GM23248 (cell line): ENCODE results near the gene AP1B1. TPM values are rescaled to one million over a fixed set of nuclear protein-coding genes. Genes with fewer than 3 reads are reported as not detected.

Experiments used
- DNase-seq: peaks from one replicate; pipeline ENCODE4 v3.0.0-alpha.2; 2015
- H2AFZ ChIP-seq: fragments of 200-600 bp; sonication (generic); 2 replicates; pipeline ENCODE4 v1.6.1; 2016; ENCODE audit warnings: antibody characterized with exemption
- H3F3A ChIP-seq: fragments of 200-600 bp; sonication (generic); 2 replicates; pipeline ENCODE4 v1.6.1; 2016; ENCODE audit warnings: mild to moderate bottlenecking, antibody characterized with exemption, mixed run types; ENCODE audit not compliant: insufficient read depth
- H3K27ac ChIP-seq: fragments of 200-600 bp; sonication (generic); 2 replicates; pipeline ENCODE4 v1.5.1; 2016; ENCODE audit warnings: mild to moderate bottlenecking
- H3K27me3 ChIP-seq: fragments of 200-600 bp; sonication (generic); replicated peaks from 2 replicates; pipeline ENCODE4 v1.6.1; 2016; ENCODE audit warnings: mild to moderate bottlenecking; ENCODE audit not compliant: insufficient read depth
- H3K36me3 ChIP-seq: fragments of 200-600 bp; sonication (generic); 2 replicates; pipeline ENCODE4 v1.6.1; 2016; ENCODE audit warnings: low read depth, mild to moderate bottlenecking
- H3K4me1 ChIP-seq: fragments of 200-600 bp; sonication (generic); 2 replicates; pipeline ENCODE4 v1.6.1; 2016; ENCODE audit warnings: mild to moderate bottlenecking; ENCODE audit not compliant: insufficient read depth
- H3K4me2 ChIP-seq: fragments of 200-600 bp; sonication (generic); one replicate; pipeline ENCODE4 v1.6.1; 2016; ENCODE audit warnings: mild to moderate bottlenecking; ENCODE audit not compliant: unreplicated experiment
- H3K4me3 ChIP-seq: fragments of 200-600 bp; sonication (generic); 2 replicates; pipeline ENCODE4 v1.5.1; 2016; ENCODE audit warnings: mild to moderate bottlenecking
- H3K79me2 ChIP-seq: fragments of 200-600 bp; sonication (generic); 2 replicates; pipeline ENCODE4 v1.6.1; 2016; ENCODE audit warnings: mild to moderate bottlenecking; ENCODE audit not compliant: insufficient read depth
- H3K9ac ChIP-seq: fragments of 200-600 bp; sonication (generic); 2 replicates; pipeline ENCODE4 v1.6.1; 2016; ENCODE audit warnings: mild to moderate bottlenecking
- H3K9me2 ChIP-seq: fragments of 200-600 bp; sonication (generic); 2 replicates; pipeline ENCODE4 v1.6.1; 2016; ENCODE audit warnings: mixed run types, mild to moderate bottlenecking, moderate library complexity; ENCODE audit not compliant: insufficient read depth
- H3K9me3 ChIP-seq: fragments of 200-600 bp; sonication (generic); one replicate; pipeline ENCODE4 v1.6.1; 2017; ENCODE audit warnings: low read depth
- H4K20me1 ChIP-seq: fragments of 200-600 bp; sonication (generic); 2 replicates; pipeline ENCODE4 v1.6.0; 2016; ENCODE audit not compliant: insufficient read depth
- EZH2 ChIP-seq: fragments of 200-600 bp; sonication (generic); IDR thresholded peaks from 2 replicates; pipeline ENCODE4 v1.6.1; 2018; ENCODE audit warnings: antibody characterized with exemption, mild to moderate bottlenecking; ENCODE audit not compliant: insufficient read depth, poor library complexity, severe bottlenecking
- EZH2phosphoT487 ChIP-seq: fragments of 200-600 bp; sonication (generic); IDR thresholded peaks from 2 replicates; pipeline ENCODE4 v1.6.1; 2018; ENCODE audit warnings: antibody characterized with exemption, moderate library complexity, mild to moderate bottlenecking, low read depth; ENCODE audit not compliant: insufficient read depth
- WGBS, 2 experiments: methylation state at CpG; one replicate each; pipeline ENCODE4 v1.1.6; 2015 to 2017; ENCODE audit warnings: low lambda C conversion rate in 2 of 2, low coverage in 1 of 2; ENCODE audit errors: missing lambda C conversion rate in 2 of 2; 5-methylcytosine and 5-hydroxymethylcytosine counted together
- in situ Hi-C: fragments of 300-500 bp; cut with MboI; formaldehyde crosslinking; loops from 2 replicates; pipeline ENCODE4 v1.15.0; 2020
- polyA plus RNA-seq: library from polyadenylated mRNA; unstranded; fragments of >200 nt; fragmentation: Nextera tagmentation; extraction: Ambion mirVana; gene quantifications from 2 replicates; pipeline ENCODE4 v1.2.1, GENCODE V29; 2016
- total RNA-seq: library from RNA; depleted of rRNA; stranded (reverse); fragments of >200 nt; shearing (Covaris generic); gene quantifications from 2 replicates; pipeline ENCODE4 v1.2.3, GENCODE V29; 2014

The AP1B1 gene
- total and polyA plus RNA-seq, 2 experiments from 2014 or later, result 41.7 to 49.8 TPM

DNA sequence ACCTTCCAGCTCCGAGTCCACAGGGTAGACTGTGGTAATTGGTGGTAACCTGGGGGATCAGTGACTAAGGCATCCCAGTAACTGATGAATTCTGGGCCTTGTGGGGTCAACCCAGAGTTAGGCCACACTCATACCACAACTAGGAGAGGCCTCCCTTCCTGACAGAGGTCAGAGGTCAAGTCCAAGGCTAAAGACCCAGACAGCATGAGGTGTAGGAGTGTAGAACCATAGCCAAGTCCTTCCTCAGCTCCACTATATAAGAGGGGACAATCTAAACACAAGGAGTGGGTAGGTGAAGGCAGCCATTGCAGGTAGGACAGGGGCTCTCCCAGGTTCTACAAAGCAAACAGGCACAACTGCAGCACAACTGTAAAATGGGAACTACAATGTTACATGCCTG is 4.6 kb downstream of the AP1B1 start:
- no peaks in the 10 kb centered on the region for H4K20me1 ChIP-seq
- no peaks in the 10 kb centered on the region for H3K27me3 ChIP-seq
- no peak for TF ChIP-seq EZH2
- no peak for TF ChIP-seq EZH2phosphoT487
- H2AFZ ChIP-seq, result no peak overlapping the region
- 94 to 100% methylated on average over 1 of the region's 1 CpG for WGBS, 2 experiments
- no peaks in the 10 kb centered on the region for H3K9me3 ChIP-seq
- no peaks in the 10 kb centered on the region for H3K9me2 ChIP-seq
- H3K4me3 ChIP-seq, result no peak overlapping the region
- H3K4me1 ChIP-seq, result peaks cover 4% of the 10 kb centered on the region; the same call in 1 of the 2 replicates
- H3K79me2 ChIP-seq, result peaks cover 89% of the 10 kb centered on the region
- no peak overlapping the region for H3K9ac ChIP-seq
- no peak overlapping the region for H3K27ac ChIP-seq
- in situ Hi-C loops, result loop anchor here (25.0 kb wide), 1 partner anchor 704 kb away; the partner anchor contains the start of gene HORMAD2
- no peak for DNase-seq
- no peaks in the 10 kb centered on the region for H3F3A ChIP-seq
- H3K4me2 ChIP-seq, result no peak overlapping the region
- no peaks in the 10 kb centered on the region for H3K36me3 ChIP-seq

DNA sequence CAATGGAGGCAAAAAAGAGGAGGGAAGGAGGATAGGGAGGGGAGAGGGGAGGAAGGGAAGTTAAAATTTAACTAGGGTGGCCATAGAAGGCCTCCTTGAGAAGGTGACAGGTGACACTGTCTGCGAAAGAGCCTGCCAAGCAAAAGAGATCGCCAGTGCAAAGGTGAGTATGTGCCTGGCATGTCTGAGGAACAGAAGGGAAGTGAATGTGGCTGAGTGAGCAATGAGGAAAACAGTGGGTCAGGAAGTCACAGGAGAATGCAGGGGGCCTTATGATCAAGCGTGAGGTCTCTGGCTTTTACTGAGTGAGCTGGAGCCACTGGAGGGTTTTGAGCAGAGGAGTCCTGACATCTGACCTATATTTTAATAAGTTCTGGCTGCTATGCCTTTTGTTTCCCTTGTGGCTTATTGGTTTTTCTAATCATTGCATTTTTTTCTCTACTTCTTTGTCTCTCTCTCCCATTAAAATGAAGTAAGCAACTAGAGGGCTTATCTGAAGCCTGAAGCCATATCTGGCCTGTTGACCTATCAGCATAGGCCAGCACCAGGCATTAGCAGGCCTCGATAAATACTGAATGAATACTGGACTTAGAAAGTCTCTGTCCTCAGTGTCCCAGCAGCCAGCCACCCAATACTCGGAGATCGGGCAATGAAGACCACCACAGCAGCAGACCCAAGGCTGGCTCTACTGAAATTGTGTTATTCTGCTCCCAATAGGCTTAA is 5.6 kb downstream of the AP1B1 start:
- H4K20me1 ChIP-seq, result no peaks in the 10 kb centered on the region
- in situ Hi-C loops, result loop anchor here (25.0 kb wide), 1 partner anchor 705 kb away; the partner anchor contains the start of gene HORMAD2

DNA sequence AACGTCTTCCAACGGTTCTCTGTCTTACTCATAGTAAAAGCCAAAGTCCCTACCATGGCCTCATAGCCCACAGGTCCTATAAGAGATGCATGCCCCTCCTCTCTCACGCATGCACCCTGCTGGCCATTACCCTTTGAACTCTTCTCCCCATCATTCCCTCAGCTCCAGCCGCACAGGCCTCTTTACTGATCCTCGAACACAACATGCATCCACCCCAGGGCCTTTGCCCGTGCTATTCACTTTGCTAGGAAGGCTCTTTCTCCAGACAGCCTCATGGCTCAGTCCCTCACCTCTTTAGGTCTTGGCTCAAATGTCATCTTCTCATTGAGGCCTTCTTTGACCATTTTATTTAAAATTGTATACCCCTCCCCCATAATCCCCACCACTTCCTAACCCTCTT is 7.5 kb downstream of the AP1B1 start:
- TF ChIP-seq EZH2phosphoT487 (no peak), EZH2 (no peak)
- Histone ChIP-seq H3K27ac (no peak overlapping the region), H3K9me2 (no peaks in the 10 kb centered on the region), H4K20me1 (no peaks in the 10 kb centered on the region), H3K4me1 (no peaks in the 10 kb centered on the region), H3K36me3 (no peaks in the 10 kb centered on the region), H3K9ac (no peak overlapping the region), H3K27me3 (no peaks in the 10 kb centered on the region), H3F3A (no peaks in the 10 kb centered on the region), H3K9me3 (no peaks in the 10 kb centered on the region), H3K79me2 (peaks cover 65% of the 10 kb centered on the region), H2AFZ (no peak overlapping the region), H3K4me2 (no peak overlapping the region), H3K4me3 (no peak overlapping the region)
- no peak for DNase-seq
- in situ Hi-C loops, result loop anchor here (25.0 kb wide), 1 partner anchor 706 kb away; the partner anchor contains the start of gene HORMAD2
- WGBS, 2 experiments, result 93 to 95% methylated on average over 6 of the region's 6 CpGs

More for the DNA sequence above, 5.6 kb downstream of the AP1B1 start:
- no peaks in the 10 kb centered on the region for H3K27me3 ChIP-seq
- no peaks in the 10 kb centered on the region for H3K9me3 ChIP-seq
- H3K27ac ChIP-seq, result no peak overlapping the region
- no peak for TF ChIP-seq EZH2
- no peak for TF ChIP-seq EZH2phosphoT487
- 94 to 95% methylated on average over 6 of the region's 6 CpGs for WGBS, 2 experiments
- DNase-seq, result no peak
- no peaks in the 10 kb centered on the region for H3F3A ChIP-seq
- no peaks in the 10 kb centered on the region for H3K36me3 ChIP-seq
- peaks cover 84% of the 10 kb centered on the region for H3K79me2 ChIP-seq
- H3K4me3 ChIP-seq, result no peak overlapping the region
- H3K4me2 ChIP-seq, result no peak overlapping the region
- H3K9me2 ChIP-seq, result no peaks in the 10 kb centered on the region
- H2AFZ ChIP-seq, result no peak overlapping the region
- peaks cover 4% of the 10 kb centered on the region; the same call in 1 of the 2 replicates for H3K4me1 ChIP-seq
- no peak overlapping the region for H3K9ac ChIP-seq

DNA sequence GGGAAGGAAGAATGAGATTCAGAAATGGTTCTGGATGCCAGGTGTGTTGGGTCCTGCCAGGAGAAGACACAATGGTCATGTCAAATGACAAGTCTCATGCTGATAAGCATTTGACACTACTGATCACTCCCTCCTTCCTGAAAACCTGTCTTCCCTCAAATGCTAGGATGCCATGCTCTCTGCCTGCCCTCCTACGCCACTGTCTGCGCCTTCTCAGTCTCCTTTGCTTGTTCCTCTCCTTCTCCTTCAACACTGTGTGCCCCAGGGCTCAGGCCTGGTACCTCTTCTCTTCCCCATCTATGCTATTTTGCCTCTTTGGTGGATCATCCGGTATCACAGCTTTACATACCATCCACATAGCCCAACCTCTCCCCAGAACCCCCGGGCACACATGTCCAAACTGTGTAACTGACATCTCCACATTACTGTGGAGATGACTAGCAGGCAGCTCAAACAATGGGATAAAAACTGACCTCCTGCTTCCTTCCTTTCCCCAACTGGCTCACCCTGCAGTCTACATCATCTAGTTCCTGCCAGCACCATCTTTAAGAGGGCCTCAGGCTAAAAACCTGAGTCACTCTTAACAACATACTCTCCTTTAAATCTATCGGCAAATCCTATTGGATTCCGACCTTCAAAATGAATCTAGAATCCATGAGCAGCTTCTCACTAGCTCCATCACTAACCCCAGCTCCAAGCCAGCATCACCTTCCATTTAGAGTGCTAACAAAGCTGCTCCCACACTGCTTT is 8.2 kb downstream of the AP1B1 start:
- no peaks in the 10 kb centered on the region for H3F3A ChIP-seq
- WGBS, 2 experiments, result 93% methylated on average over 6 of the region's 6 CpGs
- no peaks in the 10 kb centered on the region for H3K36me3 ChIP-seq
- H3K79me2 ChIP-seq, result peaks cover 59% of the 10 kb centered on the region
- no peak overlapping the region for H2AFZ ChIP-seq
- no peak for TF ChIP-seq EZH2
- no peak for TF ChIP-seq EZH2phosphoT487
- no peak overlapping the region for H3K9ac ChIP-seq
- no peaks in the 10 kb centered on the region for H3K4me1 ChIP-seq
- no peak overlapping the region for H3K4me3 ChIP-seq
- no peaks in the 10 kb centered on the region for H3K27me3 ChIP-seq
- DNase-seq, result peak; percentile 58
- no peaks in the 10 kb centered on the region for H3K9me3 ChIP-seq
- H3K27ac ChIP-seq, result no peak overlapping the region
- no peaks in the 10 kb centered on the region for H4K20me1 ChIP-seq
- H3K9me2 ChIP-seq, result no peaks in the 10 kb centered on the region
- in situ Hi-C loops, result loop anchor here (25.0 kb wide), 1 partner anchor 707 kb away; the partner anchor contains the start of gene HORMAD2
- no peak overlapping the region for H3K4me2 ChIP-seq
